GM19025 (cell line): Measurements from ENCODE around the gene MBTPS1.

Source experiments
- ATAC-seq: cut with Tn5 transposase; IDR thresholded peaks from one replicate; pipeline ENCODE4 v1.9.1; 2021; ENCODE audit warnings: mild to moderate bottlenecking, low read depth, moderate library complexity; ENCODE audit not compliant: unreplicated experiment

The MBTPS1 gene

GRCh38 chr16:84116720-84117493 lies at the start of gene MBTPS1:
TSS of gene MBTPS1 (minus strand) at chr16:84116942. CDS start at chr16:84101783, 15,159 bp downstream.
- peak; percentile 93 for ATAC-seq

GRCh38 chr16:84165746-84166145 lies 49.0 kb upstream of the MBTPS1 start:
- no peak for ATAC-seq

- ATAC-seq = no peak
Observed at GRCh38 chr16:84161801-84162200, 45.1 kb upstream of the MBTPS1 start.

GRCh38 chr16:84161037-84161436 lies 44.3 kb upstream of the MBTPS1 start:
- no peak for ATAC-seq

GRCh38 chr16:84159800-84160199 lies 43.1 kb upstream of the MBTPS1 start:
- ATAC-seq = no peak

- ATAC-seq = no peak
Observed at GRCh38 chr16:84159007-84159406, 42.3 kb upstream of the MBTPS1 start.

- ATAC-seq = no peak
Observed at GRCh38 chr16:84156342-84156784, 39.6 kb upstream of the MBTPS1 start.

GRCh38 chr16:84155771-84156170 lies 39.0 kb upstream of the MBTPS1 start:
- ATAC-seq = no peak

GRCh38 chr16:84155226-84155625 lies 38.5 kb upstream of the MBTPS1 start:
- ATAC-seq = no peak

GRCh38 chr16:84153660-84154214 lies 37.0 kb upstream of the MBTPS1 start:
- no peak for ATAC-seq

- ATAC-seq = no peak
Observed at GRCh38 chr16:84150926-84151325, 34.2 kb upstream of the MBTPS1 start.

GRCh38 chr16:84144859-84145639 lies 28.3 kb upstream of the MBTPS1 start, which contains the start of the genes DNAAF1 and HSDL1:
TSS of gene DNAAF1 (plus strand) at chr16:84145308. CDS start at chr16:84145441, 133 bp downstream.
TSS of gene HSDL1 (minus strand) at chr16:84145177. CDS start at chr16:84131321, 13,856 bp downstream.
- peak; percentile 78 for ATAC-seq

- ATAC-seq = no peak
Observed at GRCh38 chr16:84144209-84144858, 27.6 kb upstream of the MBTPS1 start.

- no peak for ATAC-seq
Observed at GRCh38 chr16:84143784-84144199, 27.1 kb upstream of the MBTPS1 start.

- ATAC-seq = no peak
Observed at GRCh38 chr16:84143081-84143480, 26.3 kb upstream of the MBTPS1 start.

GRCh38 chr16:84141143-84141670 lies 24.5 kb upstream of the MBTPS1 start:
- ATAC-seq = no peak

- no peak for ATAC-seq
Observed at GRCh38 chr16:84139628-84140258, 23.0 kb upstream of the MBTPS1 start.

- no peak for ATAC-seq
Observed at GRCh38 chr16:84138824-84139627, 22.3 kb upstream of the MBTPS1 start.

GRCh38 chr16:84138500-84138823 lies 21.7 kb upstream of the MBTPS1 start:
- ATAC-seq = no peak
